Measurements from ENCODE around the gene C11orf24. TPM values are rescaled to one million over a fixed set of nuclear protein-coding genes. Genes with fewer than 3 reads are reported as not detected.

The C11orf24 gene
- total and polyA plus RNA-seq, 9 of the 15 experiments (the other 6 are each of a cell fraction or from before 2014, with no cell fraction given), result 2.0 to 65.2 (median 32.5) TPM

DNA sequence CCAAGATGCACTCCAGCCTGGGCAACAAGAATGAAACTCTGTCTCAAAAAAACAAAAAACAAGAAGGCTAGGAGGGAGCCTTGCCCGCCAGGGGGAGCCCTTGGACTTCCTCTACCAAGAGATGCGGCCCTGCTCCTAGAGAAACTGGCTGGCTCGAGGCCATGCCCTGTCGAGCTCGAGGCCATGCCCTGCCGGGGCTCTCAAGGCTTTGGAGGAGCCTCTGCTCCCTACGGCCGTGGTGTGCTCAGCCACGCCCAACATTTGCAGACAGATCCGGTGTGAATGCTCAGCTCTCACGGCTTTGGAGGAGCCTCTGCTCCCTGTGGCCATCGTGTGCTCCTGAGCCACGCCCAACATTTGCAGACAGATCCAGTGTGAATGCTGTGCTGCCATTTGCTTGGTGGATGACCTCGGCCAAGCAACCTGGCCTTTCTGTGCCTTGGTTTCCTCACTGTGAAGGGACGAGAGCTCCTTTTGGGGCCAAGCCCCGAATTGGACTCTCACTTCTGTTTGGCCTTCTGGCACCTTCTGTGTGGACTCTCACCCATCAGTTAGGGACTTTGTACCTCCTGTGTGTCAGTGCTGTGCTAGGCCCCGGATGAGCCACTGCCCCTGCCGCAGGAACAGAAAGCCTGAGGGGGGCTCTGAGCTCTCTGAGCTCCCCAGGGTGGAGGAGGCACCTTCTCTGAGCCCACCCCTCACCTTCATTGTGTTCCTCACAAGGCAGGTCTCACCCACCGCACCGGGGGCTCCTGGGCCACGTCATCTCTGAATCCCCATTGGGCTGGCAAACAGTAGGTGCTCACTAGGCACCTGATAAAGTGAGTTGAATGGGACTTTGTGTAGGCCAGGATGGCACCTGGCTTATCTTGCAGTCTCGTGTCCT, 14.1 kb downstream of the C11orf24 start (continued):
- TF ChIP-seq, protein P1, sequence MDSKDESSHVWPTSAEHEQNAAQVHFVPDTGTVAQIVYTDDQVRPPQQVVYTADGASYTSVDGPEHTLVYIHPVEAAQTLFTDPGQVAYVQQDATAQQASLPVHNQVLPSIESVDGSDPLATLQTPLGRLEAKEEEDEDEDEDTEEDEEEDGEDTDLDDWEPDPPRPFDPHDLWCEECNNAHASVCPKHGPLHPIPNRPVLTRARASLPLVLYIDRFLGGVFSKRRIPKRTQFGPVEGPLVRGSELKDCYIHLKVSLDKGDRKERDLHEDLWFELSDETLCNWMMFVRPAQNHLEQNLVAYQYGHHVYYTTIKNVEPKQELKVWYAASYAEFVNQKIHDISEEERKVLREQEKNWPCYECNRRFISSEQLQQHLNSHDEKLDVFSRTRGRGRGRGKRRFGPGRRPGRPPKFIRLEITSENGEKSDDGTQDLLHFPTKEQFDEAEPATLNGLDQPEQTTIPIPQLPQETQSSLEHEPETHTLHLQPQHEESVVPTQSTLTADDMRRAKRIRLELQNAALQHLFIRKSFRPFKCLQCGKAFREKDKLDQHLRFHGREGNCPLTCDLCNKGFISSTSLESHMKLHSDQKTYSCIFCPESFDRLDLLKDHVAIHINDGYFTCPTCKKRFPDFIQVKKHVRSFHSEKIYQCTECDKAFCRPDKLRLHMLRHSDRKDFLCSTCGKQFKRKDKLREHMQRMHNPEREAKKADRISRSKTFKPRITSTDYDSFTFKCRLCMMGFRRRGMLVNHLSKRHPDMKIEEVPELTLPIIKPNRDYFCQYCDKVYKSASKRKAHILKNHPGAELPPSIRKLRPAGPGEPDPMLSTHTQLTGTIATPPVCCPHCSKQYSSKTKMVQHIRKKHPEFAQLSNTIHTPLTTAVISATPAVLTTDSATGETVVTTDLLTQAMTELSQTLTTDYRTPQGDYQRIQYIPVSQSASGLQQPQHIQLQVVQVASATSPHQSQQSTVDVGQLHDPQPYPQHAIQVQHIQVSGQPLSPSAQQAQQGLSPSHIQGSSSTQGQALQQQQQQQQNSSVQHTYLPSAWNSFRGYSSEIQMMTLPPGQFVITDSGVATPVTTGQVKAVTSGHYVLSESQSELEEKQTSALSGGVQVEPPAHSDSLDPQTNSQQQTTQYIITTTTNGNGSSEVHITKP (IDR thresholded peaks at IDR 0.05; ENCODE audit: partially characterized antibody), result no peak
- TF ChIP-seq, protein P2, sequence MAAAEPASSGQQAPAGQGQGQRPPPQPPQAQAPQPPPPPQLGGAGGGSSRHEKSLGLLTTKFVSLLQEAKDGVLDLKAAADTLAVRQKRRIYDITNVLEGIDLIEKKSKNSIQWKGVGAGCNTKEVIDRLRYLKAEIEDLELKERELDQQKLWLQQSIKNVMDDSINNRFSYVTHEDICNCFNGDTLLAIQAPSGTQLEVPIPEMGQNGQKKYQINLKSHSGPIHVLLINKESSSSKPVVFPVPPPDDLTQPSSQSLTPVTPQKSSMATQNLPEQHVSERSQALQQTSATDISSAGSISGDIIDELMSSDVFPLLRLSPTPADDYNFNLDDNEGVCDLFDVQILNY (CRISPR knock-in tag; IDR thresholded peaks at IDR 0.05), result no peak
- TF ChIP-seq SRF (CRISPR knock-in tag; IDR thresholded peaks at IDR 0.05) (peak in 1 of 2 experiments; percentile 50; a peak in 1 of 4 replicates), ZNF197 (CRISPR knock-in tag; IDR thresholded peaks at IDR 0.05; ENCODE audit: low read depth) (no peak), CREB1 (IDR thresholded peaks at IDR 0.05) (no peak), CREB1 (CRISPR knock-in tag; IDR thresholded peaks at IDR 0.05) (no peak), PHF8 (IDR thresholded peaks at IDR 0.05; ENCODE audit: borderline replicate concordance, low read length) (no peak), U2AF1 (optimal IDR thresholded peaks at IDR 0.05; ENCODE audit: low read depth, low read length) (no peak), DNMT1 (IDR thresholded peaks at IDR 0.05) (no peak), CHD2 (IDR thresholded peaks at IDR 0.05; ENCODE audit: low read depth, low read length) (no peak), MCM3 (IDR thresholded peaks at IDR 0.05) (no peak), HDAC8 (tag; IDR thresholded peaks at IDR 0.05) (peak; percentile 65; the same call in 1 of the 2 replicates), DDX20 (tag; IDR thresholded peaks at IDR 0.05; ENCODE audit: low read depth) (no peak), ETV5 (CRISPR knock-in tag; IDR thresholded peaks at IDR 0.05; ENCODE audit: low read depth) (no peak), FOXP1 (CRISPR knock-in tag; IDR thresholded peaks at IDR 0.05) (peak; percentile 84; the same call in 1 of the 2 replicates), ZNF76 (CRISPR knock-in tag; IDR thresholded peaks at IDR 0.05; ENCODE audit: borderline replicate concordance) (no peak), SRSF1 (IDR thresholded peaks at IDR 0.05; ENCODE audit: low read depth, low read length) (no peak), TBL1XR1 (IDR thresholded peaks at IDR 0.05; ENCODE audit: low read length in 2 of 2) (no peak), GTF2F1 (IDR thresholded peaks at IDR 0.05; ENCODE audit: low read depth, low read length) (no peak), SRSF7 (optimal IDR thresholded peaks at IDR 0.05; ENCODE audit: low read depth, low read length) (no peak), HMG20B (CRISPR knock-in tag; IDR thresholded peaks at IDR 0.05) (no peak), ESRRA (IDR thresholded peaks at IDR 0.05; ENCODE audit: borderline replicate concordance, low read depth) (peak; percentile 35; the same call in 1 of the 2 replicates)
- TF ChIP-seq, protein P3, sequence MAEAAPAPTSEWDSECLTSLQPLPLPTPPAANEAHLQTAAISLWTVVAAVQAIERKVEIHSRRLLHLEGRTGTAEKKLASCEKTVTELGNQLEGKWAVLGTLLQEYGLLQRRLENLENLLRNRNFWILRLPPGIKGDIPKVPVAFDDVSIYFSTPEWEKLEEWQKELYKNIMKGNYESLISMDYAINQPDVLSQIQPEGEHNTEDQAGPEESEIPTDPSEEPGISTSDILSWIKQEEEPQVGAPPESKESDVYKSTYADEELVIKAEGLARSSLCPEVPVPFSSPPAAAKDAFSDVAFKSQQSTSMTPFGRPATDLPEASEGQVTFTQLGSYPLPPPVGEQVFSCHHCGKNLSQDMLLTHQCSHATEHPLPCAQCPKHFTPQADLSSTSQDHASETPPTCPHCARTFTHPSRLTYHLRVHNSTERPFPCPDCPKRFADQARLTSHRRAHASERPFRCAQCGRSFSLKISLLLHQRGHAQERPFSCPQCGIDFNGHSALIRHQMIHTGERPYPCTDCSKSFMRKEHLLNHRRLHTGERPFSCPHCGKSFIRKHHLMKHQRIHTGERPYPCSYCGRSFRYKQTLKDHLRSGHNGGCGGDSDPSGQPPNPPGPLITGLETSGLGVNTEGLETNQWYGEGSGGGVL (CRISPR knock-in tag; IDR thresholded peaks at IDR 0.05), result no peak
